GM12878 (cell line): ENCODE measurements around the gene ERFL. TPM values are rescaled to one million over a fixed set of nuclear protein-coding genes. Genes with fewer than 3 reads are reported as not detected.

Experiments
- ATAC-seq: fragments of 200-7000 bp; cut with Tn5 transposase; 3 replicates; pipeline ENCODE4 v1.9.1; 2020; ENCODE audit warnings: mild to moderate bottlenecking, moderate library complexity
- BruUV-seq: library from RNA; stranded (reverse); fragments of 400-500 nt; replicated peaks from 2 replicates; lab custom pipeline; 2021; lab: Mats Ljungman, UMichigan
- CTCF ChIA-PET: fragments of 300-600 bp; sonication (Branson Sonifier 250); formaldehyde crosslinking; extraction: SDS; loops from one replicate; lab custom pipeline; 2021; ENCODE audit warnings: inconsistent platforms; lab: Yijun Ruan, JAX
- POLR2A ChIA-PET: fragments of 350-600 bp; formaldehyde crosslinking; extraction: SDS; loops from one replicate; lab custom pipeline; 2021; ENCODE audit warnings: inconsistent platforms; lab: Charles Lee
- RAD21 ChIA-PET: fragments of 300-600 bp; sonication (Branson Sonifier 250); formaldehyde crosslinking; loops from one replicate; lab custom pipeline; 2023; ENCODE audit warnings: antibody characterized with exemption; ENCODE audit not compliant: unreplicated experiment; lab: Charles Lee
- SMC1A ChIA-PET: fragments of 300-600 bp; sonication (Branson Sonifier 250); formaldehyde crosslinking; loops from one replicate; lab custom pipeline; 2023; ENCODE audit not compliant: unreplicated experiment, uncharacterized antibody; lab: Charles Lee
- DNase-seq: peaks from one replicate; pipeline ENCODE4 v3.0.0-alpha.2; 2011; ENCODE audit warnings: low read depth, low spot score
- FAIRE-seq: peaks from 3 replicates; lab custom pipeline; 2011; peaks lifted over from hg19 to GRCh38; lab: Jason Lieb, UNC
- H2AFZ ChIP-seq: 2 replicates; pipeline ENCODE4 v1.6.0; 2011; ENCODE audit warnings: low read depth, low read length, control low read depth; ENCODE audit not compliant: control insufficient read depth
- H3K27ac ChIP-seq: 2 replicates; pipeline ENCODE4 v1.5.1; 2011; ENCODE audit warnings: control low read depth; ENCODE audit not compliant: control insufficient read depth, insufficient read depth
- H3K27me3 ChIP-seq, 2 experiments: replicated peaks in 1 of 2; 2 replicates each; pipeline versions ENCODE4 v1.6.0 to v1.6.1; 2011; ENCODE audit warnings: low read length in 1 of 2; ENCODE audit not compliant: control insufficient read depth in 2 of 2, insufficient read depth in 2 of 2
- H3K36me3 ChIP-seq, 2 experiments: 2 replicates each; pipeline ENCODE4 v1.5.1; 2011; ENCODE audit warnings: low read length in 1 of 2; ENCODE audit not compliant: control insufficient read depth in 2 of 2, insufficient read depth in 2 of 2
- H3K4me1 ChIP-seq: 2 replicates; pipeline ENCODE4 v1.6.1; 2011; ENCODE audit warnings: mild to moderate bottlenecking, low read length, moderate library complexity, mixed read lengths; ENCODE audit not compliant: control insufficient read depth, insufficient read depth
- H3K4me2 ChIP-seq: 2 replicates; pipeline ENCODE4 v1.6.0; 2011; ENCODE audit warnings: control low read depth; ENCODE audit not compliant: control insufficient read depth, insufficient read depth
- H3K4me3 ChIP-seq: fragments of 200-600 bp; sonication (generic); 2 replicates; pipeline ENCODE4 v1.5.1; 2016
- H3K79me2 ChIP-seq: 2 replicates; pipeline ENCODE4 v1.6.0; 2011; ENCODE audit warnings: low read length; ENCODE audit not compliant: control insufficient read depth, insufficient read depth
- H3K9ac ChIP-seq: 2 replicates; pipeline ENCODE4 v1.8.0; 2011; ENCODE audit warnings: low read length, control low read depth, mixed read lengths; ENCODE audit not compliant: control insufficient read depth, insufficient read depth
- H3K9me3 ChIP-seq: replicated peaks from 3 replicates; pipeline ENCODE4 v1.5.1; 2011; ENCODE audit warnings: mild to moderate bottlenecking, low read length; ENCODE audit not compliant: control insufficient read depth, insufficient read depth
- H4K20me1 ChIP-seq: 2 replicates; pipeline ENCODE4 v1.6.0; 2011; ENCODE audit not compliant: control insufficient read depth, insufficient read depth
- CHD2 ChIP-seq: IDR thresholded peaks from 2 replicates; pipeline ENCODE4 v1.6.1; 2011; ENCODE audit warnings: low read depth, low read length, improper control_type of control experiment, borderline replicate concordance
- EP300 ChIP-seq, 2 experiments: fragments of 150-350 bp in 1 of 2; IDR thresholded peaks; 2 replicates each; pipeline ENCODE4 v1.6.1; 2011 to 2012; ENCODE audit warnings: low read depth in 2 of 2, low read length in 2 of 2, borderline replicate concordance in 1 of 2, improper control_type of control experiment in 1 of 2, inconsistent platforms in 1 of 2; ENCODE audit not compliant: control insufficient read depth in 1 of 2
- FOS ChIP-seq: IDR thresholded peaks from 3 replicates; pipeline ENCODE4 v1.6.1; 2011; ENCODE audit warnings: borderline replicate concordance; ENCODE audit not compliant: insufficient read length; ENCODE audit errors: extremely low read depth
- PML ChIP-seq: IDR thresholded peaks from 2 replicates; pipeline ENCODE4 v1.6.1; 2012; ENCODE audit warnings: low read length, inconsistent platforms
- RAD21 ChIP-seq: IDR thresholded peaks from 2 replicates; pipeline ENCODE4 v1.6.1; 2011; ENCODE audit warnings: mild to moderate bottlenecking, low read depth, low read length, moderate library complexity; ENCODE audit not compliant: insufficient read depth
- RBBP5 ChIP-seq: fragments of 200-600 bp; sonication (generic); conservative IDR thresholded peaks from 2 replicates; pipeline ENCODE4 v1.6.1; 2016
- SMC3 ChIP-seq: IDR thresholded peaks from 2 replicates; pipeline ENCODE4 v1.6.1; 2011; ENCODE audit warnings: low read length, improper control_type of control experiment, borderline replicate concordance
- SRF ChIP-seq, 2 experiments: IDR thresholded peaks; 2 replicates each; pipeline ENCODE4 v1.6.1; 2011; ENCODE audit warnings: low read depth in 2 of 2, low read length in 2 of 2, mild to moderate bottlenecking in 1 of 2, moderate library complexity in 1 of 2
- SUPT20H ChIP-seq: IDR thresholded peaks from 2 replicates; pipeline ENCODE4 v1.6.1; 2011; ENCODE audit warnings: low read depth, mild to moderate bottlenecking, low read length, moderate library complexity, borderline replicate concordance; ENCODE audit not compliant: control insufficient read depth
- TCF12 ChIP-seq: IDR thresholded peaks from 2 replicates; pipeline ENCODE4 v1.6.1; 2011; ENCODE audit warnings: low read depth, mild to moderate bottlenecking, low read length
- ZNF217 ChIP-seq: fragments of 450-650 bp; IDR thresholded peaks from 2 replicates; pipeline ENCODE4 v1.6.1; 2017; ENCODE audit warnings: antibody characterized with exemption, mild to moderate bottlenecking
- WGBS: methylation state at CpG from one replicate; pipeline ENCODE4 v1.1.6; 2016; ENCODE audit warnings: low lambda C conversion rate; ENCODE audit not compliant: insufficient replicate concordance, insufficient coverage; ENCODE audit errors: missing lambda C conversion rate; 5-methylcytosine and 5-hydroxymethylcytosine counted together
- in situ Hi-C: fragments of 300-500 bp; cut with MboI; formaldehyde crosslinking; loops from 9 replicates; pipeline ENCODE4 v1.14.3; 2018; ENCODE audit warnings: mixed read lengths
- intact Hi-C: fragments of 100-400 bp; cut with micrococcal nuclease; formaldehyde crosslinking; loops from one replicate; pipeline ENCODE4 v1.14.2; 2022; ENCODE audit not compliant: unreplicated experiment
- polyA plus RNA-seq, 11 experiments: library from polyadenylated mRNA; depleted of rRNA in 4 of 11; unstranded in 6 of 11; stranded (reverse) in 5 of 11; fragments of >200 nt; fragmentation: Nextera tagmentation in 4 of 11; fragmentation: Illumina TruSeq in 1 of 11; extraction: Ambion mirVana in 4 of 11; extraction: Trizol in 1 of 11; gene quantifications; 1 replicate in 1 of 11; 2 replicates in 10 of 11; pipeline versions ENCODE4 v1.2.1 to v1.2.3, GENCODE V29; 2011 to 2016; ENCODE audit warnings: inconsistent platforms in 2 of 11, missing spikeins in 2 of 11, low read depth in 1 of 11
- total RNA-seq, 4 experiments: library from RNA; depleted of rRNA in 3 of 4; stranded (reverse); fragments of >200 nt in 3 of 4; fragmentation: Illumina TruSeq in 1 of 4; extraction: Trizol in 1 of 4; gene quantifications; 2 replicates each; pipeline versions ENCODE4 v1.2.1 to v1.2.3, GENCODE V29; 2013 to 2021
- TF ChIP-seq, protein P1 (sequence below): IDR thresholded peaks from 2 replicates; pipeline ENCODE4 v1.6.1; 2011; ENCODE audit warnings: borderline replicate concordance, low read depth, mild to moderate bottlenecking, moderate library complexity, low read length; ENCODE audit not compliant: insufficient read depth, poor library complexity, severe bottlenecking
- TF ChIP-seq, protein P2 (sequence below): fragments of 450-650 bp; IDR thresholded peaks from 2 replicates; pipeline ENCODE4 v1.6.1; 2016; ENCODE audit warnings: mild to moderate bottlenecking, moderate library complexity, borderline replicate concordance
- TF ChIP-seq, protein P3 (sequence below): fragments of 450-650 bp; IDR thresholded peaks from 2 replicates; pipeline ENCODE4 v1.6.1; 2017; ENCODE audit warnings: low read depth, mild to moderate bottlenecking, moderate library complexity

Gene ERFL
- total and polyA plus RNA-seq, 10 of the 15 experiments (the other 5 are each of a cell fraction or from before 2014, with no cell fraction given): 0.04 to 0.10 (median 0.05) TPM; not detected in 7

DNA sequence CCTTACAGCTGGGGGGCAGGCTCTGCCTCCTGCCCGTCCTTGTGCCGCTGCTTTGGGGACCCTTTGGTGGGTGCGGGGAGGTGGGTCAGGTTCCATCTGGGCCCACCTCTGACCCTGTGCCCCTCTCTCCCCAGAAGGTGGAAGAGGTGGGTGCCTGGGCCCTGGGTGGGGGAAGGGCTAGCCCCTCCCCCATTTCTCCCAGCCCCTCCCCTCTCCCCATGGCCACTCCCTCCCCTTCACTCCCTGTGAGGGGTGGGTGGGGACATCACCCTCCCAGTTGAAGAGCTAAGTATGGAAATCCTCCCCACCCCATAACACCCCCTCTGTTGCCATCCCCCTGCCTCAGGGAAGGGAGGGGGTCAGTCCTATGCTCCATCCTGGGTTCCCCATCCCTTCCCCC lies 31.1 kb downstream of the ERFL start:
- Histone ChIP-seq H3K9ac (no peak overlapping the region), H3K9me3 (no peaks in the 10 kb centered on the region), H2AFZ (no peak overlapping the region), H3K4me3 (no peak overlapping the region), H4K20me1 (no peaks in the 10 kb centered on the region), H3K4me2 (no peak overlapping the region), H3K4me1 (no peaks in the 10 kb centered on the region), H3K27ac (no peak overlapping the region), H3K27me3 (no peaks in the 10 kb centered on the region), H3K36me3 (peaks cover 9 to 28% of the 10 kb centered on the region in 2 experiments; a peak in 3 of 4 replicates), H3K79me2 (no peaks in the 10 kb centered on the region)
- ChIA-PET RAD21 (no interaction called here), SMC1A (no interaction called here), POLR2A (no interaction called here), CTCF (interaction anchor here (0.5 kb wide), 1 partner anchor 37 kb away, joined by 4 read pairs; no protein-coding TSS in a partner anchor)
- ATAC-seq: no peak
- BruUV-seq: no TSS peak
- intact Hi-C loops (no loop called here), in situ Hi-C loops (no loop called here)
- 33% methylated on average over 1 of the region's 3 CpGs for WGBS
- FAIRE-seq: no peak
- no peak for DNase-seq
- TF ChIP-seq RBBP5: no peak
- TF ChIP-seq, protein P1, sequence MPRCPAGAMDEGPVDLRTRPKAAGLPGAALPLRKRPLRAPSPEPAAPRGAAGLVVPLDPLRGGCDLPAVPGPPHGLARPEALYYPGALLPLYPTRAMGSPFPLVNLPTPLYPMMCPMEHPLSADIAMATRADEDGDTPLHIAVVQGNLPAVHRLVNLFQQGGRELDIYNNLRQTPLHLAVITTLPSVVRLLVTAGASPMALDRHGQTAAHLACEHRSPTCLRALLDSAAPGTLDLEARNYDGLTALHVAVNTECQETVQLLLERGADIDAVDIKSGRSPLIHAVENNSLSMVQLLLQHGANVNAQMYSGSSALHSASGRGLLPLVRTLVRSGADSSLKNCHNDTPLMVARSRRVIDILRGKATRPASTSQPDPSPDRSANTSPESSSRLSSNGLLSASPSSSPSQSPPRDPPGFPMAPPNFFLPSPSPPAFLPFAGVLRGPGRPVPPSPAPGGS: no peak
- no peak for TF ChIP-seq SRF (IDR thresholded peaks at IDR 0.05; ENCODE audit: low read depth in 2 of 2, low read length in 2 of 2)
- TF ChIP-seq, protein P2, sequence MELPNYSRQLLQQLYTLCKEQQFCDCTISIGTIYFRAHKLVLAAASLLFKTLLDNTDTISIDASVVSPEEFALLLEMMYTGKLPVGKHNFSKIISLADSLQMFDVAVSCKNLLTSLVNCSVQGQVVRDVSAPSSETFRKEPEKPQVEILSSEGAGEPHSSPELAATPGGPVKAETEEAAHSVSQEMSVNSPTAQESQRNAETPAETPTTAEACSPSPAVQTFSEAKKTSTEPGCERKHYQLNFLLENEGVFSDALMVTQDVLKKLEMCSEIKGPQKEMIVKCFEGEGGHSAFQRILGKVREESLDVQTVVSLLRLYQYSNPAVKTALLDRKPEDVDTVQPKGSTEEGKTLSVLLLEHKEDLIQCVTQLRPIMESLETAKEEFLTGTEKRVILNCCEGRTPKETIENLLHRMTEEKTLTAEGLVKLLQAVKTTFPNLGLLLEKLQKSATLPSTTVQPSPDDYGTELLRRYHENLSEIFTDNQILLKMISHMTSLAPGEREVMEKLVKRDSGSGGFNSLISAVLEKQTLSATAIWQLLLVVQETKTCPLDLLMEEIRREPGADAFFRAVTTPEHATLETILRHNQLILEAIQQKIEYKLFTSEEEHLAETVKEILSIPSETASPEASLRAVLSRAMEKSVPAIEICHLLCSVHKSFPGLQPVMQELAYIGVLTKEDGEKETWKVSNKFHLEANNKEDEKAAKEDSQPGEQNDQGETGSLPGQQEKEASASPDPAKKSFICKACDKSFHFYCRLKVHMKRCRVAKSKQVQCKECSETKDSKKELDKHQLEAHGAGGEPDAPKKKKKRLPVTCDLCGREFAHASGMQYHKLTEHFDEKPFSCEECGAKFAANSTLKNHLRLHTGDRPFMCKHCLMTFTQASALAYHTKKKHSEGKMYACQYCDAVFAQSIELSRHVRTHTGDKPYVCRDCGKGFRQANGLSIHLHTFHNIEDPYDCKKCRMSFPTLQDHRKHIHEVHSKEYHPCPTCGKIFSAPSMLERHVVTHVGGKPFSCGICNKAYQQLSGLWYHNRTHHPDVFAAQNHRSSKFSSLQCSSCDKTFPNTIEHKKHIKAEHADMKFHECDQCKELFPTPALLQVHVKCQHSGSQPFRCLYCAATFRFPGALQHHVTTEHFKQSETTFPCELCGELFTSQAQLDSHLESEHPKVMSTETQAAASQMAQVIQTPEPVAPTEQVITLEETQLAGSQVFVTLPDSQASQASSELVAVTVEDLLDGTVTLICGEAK: no peak
- TF ChIP-seq SMC3: no peak
- no peak for TF ChIP-seq RAD21
- no peak for TF ChIP-seq EP300 (IDR thresholded peaks at IDR 0.05; ENCODE audit: borderline replicate concordance in 1 of 2, control insufficient read depth in 1 of 2, low read depth in 2 of 2, low read length in 2 of 2)
- TF ChIP-seq, protein P3, sequence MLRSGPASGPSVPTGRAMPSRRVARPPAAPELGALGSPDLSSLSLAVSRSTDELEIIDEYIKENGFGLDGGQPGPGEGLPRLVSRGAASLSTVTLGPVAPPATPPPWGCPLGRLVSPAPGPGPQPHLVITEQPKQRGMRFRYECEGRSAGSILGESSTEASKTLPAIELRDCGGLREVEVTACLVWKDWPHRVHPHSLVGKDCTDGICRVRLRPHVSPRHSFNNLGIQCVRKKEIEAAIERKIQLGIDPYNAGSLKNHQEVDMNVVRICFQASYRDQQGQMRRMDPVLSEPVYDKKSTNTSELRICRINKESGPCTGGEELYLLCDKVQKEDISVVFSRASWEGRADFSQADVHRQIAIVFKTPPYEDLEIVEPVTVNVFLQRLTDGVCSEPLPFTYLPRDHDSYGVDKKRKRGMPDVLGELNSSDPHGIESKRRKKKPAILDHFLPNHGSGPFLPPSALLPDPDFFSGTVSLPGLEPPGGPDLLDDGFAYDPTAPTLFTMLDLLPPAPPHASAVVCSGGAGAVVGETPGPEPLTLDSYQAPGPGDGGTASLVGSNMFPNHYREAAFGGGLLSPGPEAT: no peak
- TF ChIP-seq PML: no peak
- TF ChIP-seq ZNF217: no peak
- TF ChIP-seq CHD2: no peak
- no peak for TF ChIP-seq TCF12
- TF ChIP-seq FOS: no peak
- no peak for TF ChIP-seq SUPT20H
